B cell (primary cell): ENCODE measurements around the gene CAPN5. TPM values are rescaled to one million over a fixed set of nuclear protein-coding genes. Genes with fewer than 3 reads are reported as not detected.

Experiments used
- ATAC-seq: fragments of 200-7000 bp; cut with Tn5 transposase; one replicate; pipeline ENCODE4 v1.10.0; 2021; ENCODE audit warnings: low read depth, mild to moderate bottlenecking, moderate number of reproducible peaks, moderate library complexity
- CTCF ChIA-PET: fragments of 350-600 bp; sonication (Branson Sonifier 250); formaldehyde crosslinking; loops from one replicate; lab custom pipeline; 2021; ENCODE audit warnings: antibody characterized with exemption, inconsistent platforms; lab: Charles Lee
- POLR2A ChIA-PET: fragments of 350-600 bp; sonication (Branson Sonifier 250); formaldehyde crosslinking; loops from one replicate; lab custom pipeline; 2021; ENCODE audit warnings: antibody characterized with exemption; lab: Charles Lee
- DNase-seq: peaks from one replicate; pipeline ENCODE4 v3.0.0; 2013
- H2AFZ ChIP-seq: 2 replicates; pipeline ENCODE4 v1.6.1; 2012; ENCODE audit warnings: mild to moderate bottlenecking, low read depth, low read length; ENCODE audit not compliant: insufficient read depth, poor library complexity, severe bottlenecking
- H3K27ac ChIP-seq, 2 donors: 1 replicate in 1 of 2; 2 replicates in 1 of 2; pipeline ENCODE4 v1.5.1; 2012 to 2013; ENCODE audit warnings: low read length in 2 of 2, mild to moderate bottlenecking in 2 of 2, moderate library complexity in 1 of 2
- H3K27me3 ChIP-seq, 4 experiments: fragments of 200-600 bp in 1 of 4; sonication (generic) in 1 of 4; replicated peaks in 1 of 4; 1 replicate in 2 of 4; 2 replicates in 2 of 4; pipeline versions ENCODE4 v1.6.1 to v1.7.0; 2013 to 2016; ENCODE audit warnings: low read length in 3 of 4, mild to moderate bottlenecking in 2 of 4, mixed read lengths in 1 of 4, moderate library complexity in 1 of 4; ENCODE audit not compliant: insufficient read depth in 4 of 4, control insufficient read depth in 3 of 4; ENCODE audit errors: control extremely low read depth in 1 of 4
- H3K36me3 ChIP-seq, 2 experiments: replicated peaks in 1 of 2; 1 replicate in 1 of 2; 2 replicates in 1 of 2; pipeline versions ENCODE4 v1.6.1 to v1.7.1; 2013; ENCODE audit warnings: low read length in 1 of 2; ENCODE audit not compliant: insufficient read depth in 2 of 2, control insufficient read depth in 1 of 2; ENCODE audit errors: control extremely low read depth in 1 of 2, extremely low read depth in 1 of 2
- H3K4me1 ChIP-seq, 2 donors: fragments of 200-600 bp in 1 of 2; sonication (generic) in 1 of 2; 1 replicate in 1 of 2; 2 replicates in 1 of 2; pipeline versions ENCODE4 v1.5.1 to v1.6.1; 2013 to 2017; ENCODE audit warnings: low read length in 2 of 2; ENCODE audit not compliant: control insufficient read depth in 2 of 2, insufficient read depth in 2 of 2
- H3K4me2 ChIP-seq: replicated peaks from 2 replicates; pipeline ENCODE3; 2012; ENCODE audit warnings: mild to moderate bottlenecking, low read depth, low read length; ENCODE audit not compliant: poor library complexity, severe bottlenecking
- H3K4me3 ChIP-seq, 5 experiments: fragments of 200-600 bp in 1 of 5; sonication (generic) in 1 of 5; 1 replicate in 3 of 5; 2 replicates in 2 of 5; pipeline versions ENCODE4 v1.5.1 to v1.7.0; 2011 to 2016; ENCODE audit warnings: low read length in 4 of 5, mild to moderate bottlenecking in 4 of 5, low read depth in 2 of 5, control low read depth in 1 of 5, moderate library complexity in 1 of 5; ENCODE audit not compliant: insufficient read depth in 1 of 5; ENCODE audit errors: control extremely low read depth in 1 of 5, extremely low read depth in 1 of 5
- H3K79me2 ChIP-seq: fragments of 200-600 bp; sonication (generic); one replicate; pipeline ENCODE4 v1.6.0; 2016; ENCODE audit warnings: low read length; ENCODE audit not compliant: control insufficient read depth, insufficient read depth
- H3K9ac ChIP-seq: fragments of 200-600 bp; sonication (generic); 2 replicates; pipeline ENCODE4 v1.6.1; 2017; ENCODE audit warnings: mild to moderate bottlenecking, low read length, moderate library complexity
- H3K9me3 ChIP-seq, 3 donors: one replicate each; pipeline versions ENCODE4 v1.6.1 to v1.7.1; 2013; ENCODE audit warnings: low read length in 2 of 3; ENCODE audit not compliant: control insufficient read depth in 2 of 3, insufficient read depth in 1 of 3; ENCODE audit errors: control extremely low read depth in 1 of 3
- H4K20me1 ChIP-seq: 2 replicates; pipeline ENCODE4 v1.6.0; 2012; ENCODE audit warnings: mild to moderate bottlenecking, low read length; ENCODE audit not compliant: insufficient read depth, control insufficient read depth, poor library complexity, severe bottlenecking
- H3K27ac Mint-ChIP-seq: one replicate; pipeline ENCODE4 v1.8.0; 2021; ENCODE audit warnings: mixed read lengths
- H3K27me3 Mint-ChIP-seq: one replicate; pipeline ENCODE4 v1.8.0; 2021; ENCODE audit warnings: mixed read lengths
- H3K4me1 Mint-ChIP-seq: one replicate; pipeline ENCODE4 v1.8.0; 2021; ENCODE audit warnings: mixed read lengths
- H3K4me3 Mint-ChIP-seq: one replicate; pipeline ENCODE4 v1.8.0; 2021; ENCODE audit warnings: mixed read lengths
- H3K9me3 Mint-ChIP-seq: one replicate; pipeline ENCODE4 v1.8.0; 2022; ENCODE audit warnings: mixed read lengths; ENCODE audit not compliant: insufficient read depth
- CTCF ChIP-seq: fragments of 200-600 bp; IDR thresholded peaks from one replicate; pipeline ENCODE4 v1.8.0; 2022; ENCODE audit warnings: antibody characterized with exemption, mild to moderate bottlenecking
- EZH2 ChIP-seq: IDR thresholded peaks from 2 replicates; pipeline ENCODE4 v1.6.1; 2012; ENCODE audit warnings: borderline replicate concordance, low read depth, mild to moderate bottlenecking, moderate library complexity, low read length; ENCODE audit not compliant: insufficient read depth, poor library complexity, severe bottlenecking
- WGBS: methylation state at CpG from one replicate; pipeline ENCODE4 v1.1.5; 2013; ENCODE audit warnings: missing lambda C conversion rate; ENCODE audit not compliant: insufficient coverage; 5-methylcytosine and 5-hydroxymethylcytosine counted together
- intact Hi-C: fragments of 100-400 bp; cut with micrococcal nuclease; formaldehyde crosslinking; loops from one replicate; pipeline ENCODE4 v1.10.0; 2022
- polyA plus RNA-seq: library from polyadenylated mRNA; depleted of rRNA; stranded (reverse); fragments of >200 nt; gene quantifications from 2 replicates; pipeline ENCODE4 v1.2.3, GENCODE V29; 2012
- total RNA-seq, 2 donors: library from RNA; stranded (reverse); fragments of 120-200 nt in 1 of 2; gene quantifications; 1 replicate in 1 of 2; 2 replicates in 1 of 2; pipeline versions ENCODE4 v1.2.3 to v1.2.4, GENCODE V29; 2013 to 2022

The CAPN5 gene
- total and polyA plus RNA-seq, 2 donors (not counting 1 experiment from before 2014, with no cell fraction given) = 0.74 to 0.78 TPM

GRCh38 chr11:77063861-77064260, 2.9 kb upstream of the CAPN5 start:
- ChIA-PET CTCF (interaction anchor here (1.3 to 3.2 kb wide), 3 partner anchors 16 to 484 kb away, joined by 3 to 18 read pairs (median 16); no protein-coding TSS in a partner anchor), POLR2A (no interaction called here)
- Mint-ChIP-seq H3K27ac (no peak overlapping the region), H3K4me3 (no peak overlapping the region), H3K27me3 (peaks cover 18% of the 10 kb centered on the region), H3K4me1 (peaks cover 12% of the 10 kb centered on the region), H3K9me3 (no peaks in the 10 kb centered on the region)
- Histone ChIP-seq H3K27ac (no peak overlapping the region), H2AFZ (no peak overlapping the region), H3K79me2 (no peaks in the 10 kb centered on the region), H3K27me3 (peaks cover 0 to 6% (median 0%) of the 10 kb centered on the region in 4 experiments), H3K36me3 (no peaks in the 10 kb centered on the region), H3K9me3 (peaks cover 0 to 6% (median 1%) of the 10 kb centered on the region in 3 donors), H4K20me1 (no peaks in the 10 kb centered on the region), H3K4me3 (no peak overlapping the region), H3K9ac (no peak overlapping the region), H3K4me2 (no peak overlapping the region), H3K4me1 (peaks cover 11 to 16% of the 10 kb centered on the region in 2 donors)
- intact Hi-C loops = no loop called here
- 87% methylated on average over 4 of the region's 4 CpGs for WGBS
- ATAC-seq (no peak), DNase-seq (no peak)
- TF ChIP-seq CTCF (no peak), EZH2 (no peak)

GRCh38 chr11:77064648-77065217, 2.0 kb upstream of the CAPN5 start:
- Mint-ChIP-seq H3K9me3 (no peaks in the 10 kb centered on the region), H3K27me3 (peaks cover 15% of the 10 kb centered on the region), H3K4me1 (peaks cover 12% of the 10 kb centered on the region), H3K4me3 (peak overlapping the region; percentile 40), H3K27ac (peak overlapping the region; percentile 11)
- TF ChIP-seq CTCF (no peak), EZH2 (no peak)
- no peaks in the 10 kb centered on the region for H3K79me2 ChIP-seq
- H3K9ac ChIP-seq = no peak overlapping the region
- peaks cover 0 to 6% (median 1%) of the 10 kb centered on the region in 3 donors for H3K9me3 ChIP-seq
- POLR2A ChIA-PET = interaction anchor here (1.0 kb wide), 1 partner anchor 17 kb away, joined by 3 read pairs; no protein-coding TSS in a partner anchor
- 96% methylated on average over 4 of the region's 4 CpGs for WGBS
- CTCF ChIA-PET = interaction anchor here (0.7 to 3.2 kb wide), 4 partner anchors 14 to 145 kb away, joined by 3 to 18 read pairs (median 10); no protein-coding TSS in a partner anchor
- no peak for ATAC-seq
- peaks cover 0 to 6% (median 0%) of the 10 kb centered on the region in 4 experiments for H3K27me3 ChIP-seq
- peaks cover 11 to 16% of the 10 kb centered on the region in 2 donors for H3K4me1 ChIP-seq
- H3K27ac ChIP-seq = no peak overlapping the region
- H3K4me3 ChIP-seq = no peak overlapping the region
- DNase-seq = no peak
- intact Hi-C loops = loop anchor here (5.0 kb wide), 3 partner anchors 348 to 933 kb away; partner anchors contain the start of gene PAK1
- H4K20me1 ChIP-seq = no peaks in the 10 kb centered on the region
- H2AFZ ChIP-seq = peak overlapping the region; percentile 8
- H3K36me3 ChIP-seq = no peaks in the 10 kb centered on the region
- H3K4me2 ChIP-seq = no peak overlapping the region
